ENCODE data around the gene GLRX3. TPM values are rescaled to one million over a fixed set of nuclear protein-coding genes. Genes with fewer than 3 reads are reported as not detected.

Gene GLRX3
- total and polyA plus RNA-seq, 2 of the 13 experiments (the other 11 are each of a cell fraction or from before 2014, with no cell fraction given) = 91.4 to 135 TPM

DNA sequence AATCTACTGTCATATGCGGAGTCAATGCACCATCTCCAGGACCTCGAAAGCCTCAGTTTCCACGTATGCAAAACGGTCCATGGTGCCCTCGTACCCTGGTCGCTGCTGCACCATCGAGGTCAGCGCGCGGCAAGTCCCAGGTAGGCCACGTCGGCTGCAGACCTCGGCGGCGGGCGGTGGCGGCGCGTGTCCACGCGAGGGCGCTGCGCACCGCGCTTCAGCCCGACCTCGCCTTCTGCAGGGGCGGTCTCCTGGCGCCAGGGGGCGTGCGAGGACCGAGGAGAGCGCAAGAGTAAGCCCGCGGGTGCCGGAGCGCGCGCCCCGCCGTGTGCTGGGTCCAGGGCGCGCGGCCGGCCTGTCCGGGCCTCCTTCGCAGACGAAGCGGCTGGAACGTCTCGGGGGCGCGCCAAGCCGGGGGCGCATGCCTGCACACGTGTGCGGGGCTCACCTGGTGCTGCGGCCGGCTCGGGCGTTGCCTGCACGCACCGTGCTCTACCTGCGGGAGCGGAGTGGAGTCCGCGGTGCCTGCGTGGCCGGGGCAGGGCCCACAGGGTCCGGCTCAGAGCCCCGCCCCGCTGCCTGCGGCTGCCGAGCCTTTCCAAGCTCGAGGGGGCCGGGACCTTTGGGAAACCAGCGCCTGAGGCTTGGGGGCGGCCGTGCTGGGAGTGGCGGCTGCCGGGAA is 54.0 kb downstream of the GLRX3 start (continued):
- no peak; the same call in 1 of the 2 replicates for TF ChIP-seq NR2F2 (IDR thresholded peaks at IDR 0.05; ENCODE audit: borderline replicate concordance, low read depth)
- TF ChIP-seq KLF9 (CRISPR knock-in tag; IDR thresholded peaks at IDR 0.05; ENCODE audit: low read depth) = no peak
- no peak for TF ChIP-seq HMG20B (CRISPR knock-in tag; conservative IDR thresholded peaks at IDR 0.05)
- no peak for TF ChIP-seq FOXM1 (CRISPR knock-in tag; IDR thresholded peaks at IDR 0.05)
- TF ChIP-seq, protein P1, sequence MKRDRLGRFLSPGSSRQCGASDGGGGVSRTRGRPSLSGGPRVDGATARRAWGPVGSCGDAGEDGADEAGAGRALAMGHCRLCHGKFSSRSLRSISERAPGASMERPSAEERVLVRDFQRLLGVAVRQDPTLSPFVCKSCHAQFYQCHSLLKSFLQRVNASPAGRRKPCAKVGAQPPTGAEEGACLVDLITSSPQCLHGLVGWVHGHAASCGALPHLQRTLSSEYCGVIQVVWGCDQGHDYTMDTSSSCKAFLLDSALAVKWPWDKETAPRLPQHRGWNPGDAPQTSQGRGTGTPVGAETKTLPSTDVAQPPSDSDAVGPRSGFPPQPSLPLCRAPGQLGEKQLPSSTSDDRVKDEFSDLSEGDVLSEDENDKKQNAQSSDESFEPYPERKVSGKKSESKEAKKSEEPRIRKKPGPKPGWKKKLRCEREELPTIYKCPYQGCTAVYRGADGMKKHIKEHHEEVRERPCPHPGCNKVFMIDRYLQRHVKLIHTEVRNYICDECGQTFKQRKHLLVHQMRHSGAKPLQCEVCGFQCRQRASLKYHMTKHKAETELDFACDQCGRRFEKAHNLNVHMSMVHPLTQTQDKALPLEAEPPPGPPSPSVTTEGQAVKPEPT (CRISPR knock-in tag; IDR thresholded peaks at IDR 0.05; ENCODE audit: low read depth) = no peak
- TF ChIP-seq, protein P2, sequence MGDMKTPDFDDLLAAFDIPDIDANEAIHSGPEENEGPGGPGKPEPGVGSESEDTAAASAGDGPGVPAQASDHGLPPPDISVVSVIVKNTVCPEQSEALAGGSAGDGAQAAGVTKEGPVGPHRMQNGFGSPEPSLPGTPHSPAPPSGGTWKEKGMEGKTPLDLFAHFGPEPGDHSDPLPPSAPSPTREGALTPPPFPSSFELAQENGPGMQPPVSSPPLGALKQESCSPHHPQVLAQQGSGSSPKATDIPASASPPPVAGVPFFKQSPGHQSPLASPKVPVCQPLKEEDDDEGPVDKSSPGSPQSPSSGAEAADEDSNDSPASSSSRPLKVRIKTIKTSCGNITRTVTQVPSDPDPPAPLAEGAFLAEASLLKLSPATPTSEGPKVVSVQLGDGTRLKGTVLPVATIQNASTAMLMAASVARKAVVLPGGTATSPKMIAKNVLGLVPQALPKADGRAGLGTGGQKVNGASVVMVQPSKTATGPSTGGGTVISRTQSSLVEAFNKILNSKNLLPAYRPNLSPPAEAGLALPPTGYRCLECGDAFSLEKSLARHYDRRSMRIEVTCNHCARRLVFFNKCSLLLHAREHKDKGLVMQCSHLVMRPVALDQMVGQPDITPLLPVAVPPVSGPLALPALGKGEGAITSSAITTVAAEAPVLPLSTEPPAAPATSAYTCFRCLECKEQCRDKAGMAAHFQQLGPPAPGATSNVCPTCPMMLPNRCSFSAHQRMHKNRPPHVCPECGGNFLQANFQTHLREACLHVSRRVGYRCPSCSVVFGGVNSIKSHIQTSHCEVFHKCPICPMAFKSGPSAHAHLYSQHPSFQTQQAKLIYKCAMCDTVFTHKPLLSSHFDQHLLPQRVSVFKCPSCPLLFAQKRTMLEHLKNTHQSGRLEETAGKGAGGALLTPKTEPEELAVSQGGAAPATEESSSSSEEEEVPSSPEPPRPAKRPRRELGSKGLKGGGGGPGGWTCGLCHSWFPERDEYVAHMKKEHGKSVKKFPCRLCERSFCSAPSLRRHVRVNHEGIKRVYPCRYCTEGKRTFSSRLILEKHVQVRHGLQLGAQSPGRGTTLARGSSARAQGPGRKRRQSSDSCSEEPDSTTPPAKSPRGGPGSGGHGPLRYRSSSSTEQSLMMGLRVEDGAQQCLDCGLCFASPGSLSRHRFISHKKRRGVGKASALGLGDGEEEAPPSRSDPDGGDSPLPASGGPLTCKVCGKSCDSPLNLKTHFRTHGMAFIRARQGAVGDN (CRISPR knock-in tag; IDR thresholded peaks at IDR 0.05) = peak; percentile 84
- TF ChIP-seq FOXA3 (CRISPR knock-in tag; IDR thresholded peaks at IDR 0.05) = peak; percentile 39; the same call in 1 of the 2 replicates
- TF ChIP-seq GTF3A (CRISPR knock-in tag; conservative IDR thresholded peaks at IDR 0.05) = no peak
- TF ChIP-seq, protein P3, sequence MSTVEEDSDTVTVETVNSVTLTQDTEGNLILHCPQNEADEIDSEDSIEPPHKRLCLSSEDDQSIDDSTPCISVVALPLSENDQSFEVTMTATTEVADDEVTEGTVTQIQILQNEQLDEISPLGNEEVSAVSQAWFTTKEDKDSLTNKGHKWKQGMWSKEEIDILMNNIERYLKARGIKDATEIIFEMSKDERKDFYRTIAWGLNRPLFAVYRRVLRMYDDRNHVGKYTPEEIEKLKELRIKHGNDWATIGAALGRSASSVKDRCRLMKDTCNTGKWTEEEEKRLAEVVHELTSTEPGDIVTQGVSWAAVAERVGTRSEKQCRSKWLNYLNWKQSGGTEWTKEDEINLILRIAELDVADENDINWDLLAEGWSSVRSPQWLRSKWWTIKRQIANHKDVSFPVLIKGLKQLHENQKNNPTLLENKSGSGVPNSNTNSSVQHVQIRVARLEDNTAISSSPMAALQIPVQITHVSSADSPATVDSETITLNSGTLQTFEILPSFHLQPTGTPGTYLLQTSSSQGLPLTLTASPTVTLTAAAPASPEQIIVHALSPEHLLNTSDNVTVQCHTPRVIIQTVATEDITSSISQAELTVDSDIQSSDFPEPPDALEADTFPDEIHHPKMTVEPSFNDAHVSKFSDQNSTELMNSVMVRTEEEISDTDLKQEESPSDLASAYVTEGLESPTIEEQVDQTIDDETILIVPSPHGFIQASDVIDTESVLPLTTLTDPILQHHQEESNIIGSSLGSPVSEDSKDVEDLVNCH (CRISPR knock-in tag; IDR thresholded peaks at IDR 0.05) = no peak
- TF ChIP-seq RCOR2 (CRISPR knock-in tag; IDR thresholded peaks at IDR 0.05) = no peak
- TF ChIP-seq, protein P4, sequence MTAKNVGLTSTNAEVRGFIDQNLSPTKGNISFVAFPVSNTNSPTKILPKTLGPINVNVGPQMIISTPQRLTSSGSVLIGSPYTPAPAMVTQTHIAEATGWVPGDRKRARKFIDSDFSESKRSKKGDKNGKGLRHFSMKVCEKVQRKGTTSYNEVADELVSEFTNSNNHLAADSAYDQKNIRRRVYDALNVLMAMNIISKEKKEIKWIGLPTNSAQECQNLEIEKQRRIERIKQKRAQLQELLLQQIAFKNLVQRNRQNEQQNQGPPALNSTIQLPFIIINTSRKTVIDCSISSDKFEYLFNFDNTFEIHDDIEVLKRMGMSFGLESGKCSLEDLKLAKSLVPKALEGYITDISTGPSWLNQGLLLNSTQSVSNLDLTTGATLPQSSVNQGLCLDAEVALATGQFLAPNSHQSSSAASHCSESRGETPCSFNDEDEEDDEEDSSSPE (CRISPR knock-in tag; IDR thresholded peaks at IDR 0.05) = peak; percentile 61; the same call in 1 of the 2 replicates
- TF ChIP-seq ZNF720 (CRISPR knock-in tag; IDR thresholded peaks at IDR 0.05) = no peak
- TF ChIP-seq ZNF451 (CRISPR knock-in tag; IDR thresholded peaks at IDR 0.05) = peak; percentile 71; the same call in 1 of the 2 replicates
- TF ChIP-seq, protein P5, sequence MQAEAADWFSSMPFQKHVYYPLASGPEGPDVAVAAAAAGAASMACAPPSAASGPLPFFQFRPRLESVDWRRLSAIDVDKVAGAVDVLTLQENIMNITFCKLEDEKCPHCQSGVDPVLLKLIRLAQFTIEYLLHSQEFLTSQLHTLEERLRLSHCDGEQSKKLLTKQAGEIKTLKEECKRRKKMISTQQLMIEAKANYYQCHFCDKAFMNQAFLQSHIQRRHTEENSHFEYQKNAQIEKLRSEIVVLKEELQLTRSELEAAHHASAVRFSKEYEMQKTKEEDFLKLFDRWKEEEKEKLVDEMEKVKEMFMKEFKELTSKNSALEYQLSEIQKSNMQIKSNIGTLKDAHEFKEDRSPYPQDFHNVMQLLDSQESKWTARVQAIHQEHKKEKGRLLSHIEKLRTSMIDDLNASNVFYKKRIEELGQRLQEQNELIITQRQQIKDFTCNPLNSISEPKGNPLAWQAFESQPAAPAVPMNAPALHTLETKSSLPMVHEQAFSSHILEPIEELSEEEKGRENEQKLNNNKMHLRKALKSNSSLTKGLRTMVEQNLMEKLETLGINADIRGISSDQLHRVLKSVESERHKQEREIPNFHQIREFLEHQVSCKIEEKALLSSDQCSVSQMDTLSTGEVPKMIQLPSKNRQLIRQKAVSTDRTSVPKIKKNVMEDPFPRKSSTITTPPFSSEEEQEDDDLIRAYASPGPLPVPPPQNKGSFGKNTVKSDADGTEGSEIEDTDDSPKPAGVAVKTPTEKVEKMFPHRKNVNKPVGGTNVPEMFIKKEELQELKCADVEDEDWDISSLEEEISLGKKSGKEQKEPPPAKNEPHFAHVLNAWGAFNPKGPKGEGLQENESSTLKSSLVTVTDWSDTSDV (CRISPR knock-in tag; IDR thresholded peaks at IDR 0.05) = no peak
- peak; percentile 97 for TF ChIP-seq AGO2 (optimal IDR thresholded peaks at IDR 0.05; ENCODE audit: low read depth, low read length)
- TF ChIP-seq ZNF788 (CRISPR knock-in tag; IDR thresholded peaks at IDR 0.05; ENCODE audit: borderline replicate concordance) = peak; percentile 94
- TF ChIP-seq ZNF253 (CRISPR knock-in tag; IDR thresholded peaks at IDR 0.05; ENCODE audit: borderline replicate concordance) = no peak

Data from HepG2 (cell line).